ENCODE data around the gene KRTAP10-3.
"Not testable (repeated sequence)": the region's sequence is repeated elsewhere in the genome, so short reads cannot be mapped to it uniquely, and the experiment has no call there.

Gene KRTAP10-3

GRCh38 chr21:44589586-44590305, 31.2 kb upstream of the KRTAP10-3 start:
- DNase-seq = no peak

GRCh38 chr21:44589094-44589493, 30.5 kb upstream of the KRTAP10-3 start:
- no peak for DNase-seq

- no peak for DNase-seq
These were observed 27.3 kb upstream of the KRTAP10-3 start for GRCh38 chr21:44585892-44586291.

- DNase-seq = no peak
These were observed 25.2 kb upstream of the KRTAP10-3 start for GRCh38 chr21:44583800-44584147.

GRCh38 chr21:44583089-44583799, 24.6 kb upstream of the KRTAP10-3 start:
- DNase-seq = no peak

- DNase-seq = no peak
These were observed 23.5 kb upstream of the KRTAP10-3 start for GRCh38 chr21:44582055-44582454.

- no peak for DNase-seq
These were observed 22.6 kb upstream of the KRTAP10-3 start for GRCh38 chr21:44581158-44581557.

GRCh38 chr21:44580231-44580821, 21.7 kb upstream of the KRTAP10-3 start, which contains the start of gene KRTAP10-5:
KRTAP10-5 (minus strand) TSS chr21:44580604; CDS start chr21:44580578, 26 bp downstream.
- DNase-seq = not testable (repeated sequence)

GRCh38 chr21:44579833-44580144, 21.2 kb upstream of the KRTAP10-3 start:
- DNase-seq = no peak

GRCh38 chr21:44579056-44579832, 20.6 kb upstream of the KRTAP10-3 start:
- DNase-seq = no peak

GRCh38 chr21:44578371-44579055, 19.9 kb upstream of the KRTAP10-3 start:
- no peak for DNase-seq

- DNase-seq = no peak
These were observed 17.4 kb upstream of the KRTAP10-3 start for GRCh38 chr21:44576025-44576420.

GRCh38 chr21:44575307-44576024, 16.9 kb upstream of the KRTAP10-3 start:
- no peak for DNase-seq

- no peak for DNase-seq
These were observed 16.1 kb upstream of the KRTAP10-3 start for GRCh38 chr21:44574457-44575306.

GRCh38 chr21:44573630-44574456, 15.2 kb upstream of the KRTAP10-3 start, which contains the start of gene KRTAP10-4:
KRTAP10-4 (plus strand) TSS chr21:44573729; CDS start chr21:44573759, 30 bp downstream.
- not testable (repeated sequence) for DNase-seq

GRCh38 chr21:44572959-44573583, 14.5 kb upstream of the KRTAP10-3 start:
- no peak for DNase-seq

- DNase-seq = no peak
These were observed 13.5 kb upstream of the KRTAP10-3 start for GRCh38 chr21:44571844-44572782.

GRCh38 chr21:44571296-44571695, 12.7 kb upstream of the KRTAP10-3 start:
- DNase-seq = no peak
